SK-N-MC (cell line): Measurements from ENCODE around the gene JAK2.

ENCODE experiments used
- EZH2 ChIP-seq: fragments of 200-600 bp; sonication (generic); IDR thresholded peaks from one replicate; pipeline ENCODE4 v1.6.1; 2017; ENCODE audit warnings: antibody characterized with exemption
- FOXP2 ChIP-seq: optimal IDR thresholded peaks from 2 replicates; pipeline ENCODE3; 2011; ENCODE audit warnings: mild to moderate bottlenecking, moderate library complexity; ENCODE audit not compliant: insufficient read depth; ENCODE audit errors: extremely low read length, control extremely low read depth
- POLR2AphosphoS5 ChIP-seq: IDR thresholded peaks from 2 replicates; pipeline ENCODE4 v1.6.1; 2012; ENCODE audit warnings: mild to moderate bottlenecking, low read depth, low read length, borderline replicate concordance

- no peak for TF ChIP-seq POLR2AphosphoS5
- no peak for TF ChIP-seq EZH2
- no peak for TF ChIP-seq FOXP2
Observed at GRCh38 chr9:4987961-4988421, 2.9 kb downstream of the JAK2 start.
